GM21786 (cell line): ENCODE data around the gene BAG5.
"Not testable (repeated sequence)": the region's sequence is repeated elsewhere in the genome, so short reads cannot be mapped to it uniquely, and the experiment has no call there.

Source experiments
- ATAC-seq: cut with Tn5 transposase; IDR thresholded peaks from one replicate; pipeline ENCODE4 v1.9.1; 2021; ENCODE audit not compliant: unreplicated experiment

The BAG5 gene

GRCh38 chr14:103562429-103563225 is at the start of gene BAG5, which contains the start of gene COA8:
BAG5 (minus strand) TSS chr14:103562657; CDS start chr14:103561164, 1,493 bp downstream.
COA8 (plus strand) TSS chr14:103562960; CDS start chr14:103563002, 42 bp downstream.
- ATAC-seq: peak; percentile 74

GRCh38 chr14:103611215-103611614 is 48.8 kb upstream of the BAG5 start:
- ATAC-seq: no peak

GRCh38 chr14:103609081-103609480 is 46.6 kb upstream of the BAG5 start:
- not testable (repeated sequence) for ATAC-seq

GRCh38 chr14:103607822-103608221 is 45.4 kb upstream of the BAG5 start:
- ATAC-seq: no peak

GRCh38 chr14:103606963-103607668 is 44.7 kb upstream of the BAG5 start:
- ATAC-seq: no peak

GRCh38 chr14:103604620-103605019 is 42.2 kb upstream of the BAG5 start:
- no peak for ATAC-seq

GRCh38 chr14:103600503-103600902 is 38.0 kb upstream of the BAG5 start:
- no peak for ATAC-seq

GRCh38 chr14:103597623-103598377 is 35.3 kb upstream of the BAG5 start:
- ATAC-seq: no peak

- no peak for ATAC-seq
These were observed 31.8 kb upstream of the BAG5 start for GRCh38 chr14:103594265-103594664.

- peak; percentile 97 for ATAC-seq
These were observed 31.1 kb upstream of the BAG5 start for GRCh38 chr14:103593577-103593976.

GRCh38 chr14:103584326-103584915 is 22.0 kb upstream of the BAG5 start:
- no peak for ATAC-seq

- ATAC-seq: no peak
These were observed 19.7 kb upstream of the BAG5 start for GRCh38 chr14:103581954-103582703.

- no peak for ATAC-seq
These were observed 18.7 kb upstream of the BAG5 start for GRCh38 chr14:103581206-103581605.

GRCh38 chr14:103578401-103579075 is 16.1 kb upstream of the BAG5 start:
- ATAC-seq: no peak

- no peak for ATAC-seq
These were observed 14.0 kb upstream of the BAG5 start for GRCh38 chr14:103576371-103577024.

- ATAC-seq: no peak
These were observed 12.3 kb upstream of the BAG5 start for GRCh38 chr14:103574707-103575285.

- no peak for ATAC-seq
These were observed 11.6 kb upstream of the BAG5 start for GRCh38 chr14:103574104-103574503.

- no peak for ATAC-seq
These were observed 7.0 kb upstream of the BAG5 start for GRCh38 chr14:103569408-103569807.

GRCh38 chr14:103568952-103569351 is 6.5 kb upstream of the BAG5 start:
- no peak for ATAC-seq
